ELR (cell line): ENCODE results near the gene YAP1.

Experiments
- DNase-seq: peaks from one replicate; pipeline ENCODE4 v3.0.0-alpha.2; 2015; ENCODE audit warnings: low read depth

The YAP1 gene

DNA sequence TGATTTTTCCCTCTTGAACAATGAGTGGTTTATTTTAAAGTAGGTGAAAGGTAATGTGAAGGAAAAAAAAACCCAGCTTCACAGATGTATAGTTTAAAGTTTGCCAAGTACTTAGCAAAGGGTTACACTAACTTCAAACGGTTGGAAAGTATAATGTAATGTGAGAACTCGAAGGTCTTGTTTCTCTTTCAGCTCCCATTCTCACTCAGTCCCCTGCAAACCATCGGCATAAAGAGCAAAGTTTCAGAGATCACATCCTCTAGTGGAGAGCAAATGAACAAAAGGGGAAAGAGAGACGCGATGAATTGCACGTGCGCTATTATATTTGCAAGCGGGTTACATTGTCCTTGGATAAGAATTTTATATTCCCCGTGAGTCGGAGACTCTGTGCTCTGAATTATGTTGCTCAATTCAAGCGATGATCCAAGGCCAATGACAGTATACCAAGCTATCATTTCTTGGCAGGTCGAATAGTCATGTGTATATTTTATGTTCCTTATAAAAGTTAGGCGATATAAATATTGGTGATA, 169.5 kb downstream of the YAP1 start:
- DNase-seq = peak; percentile 58

- DNase-seq = no peak
Measured at GRCh38 chr11:102280245-102280833, 170.1 kb downstream of the YAP1 start.
